Measurements from ENCODE around the gene ABCA1.

Gene ABCA1

DNA sequence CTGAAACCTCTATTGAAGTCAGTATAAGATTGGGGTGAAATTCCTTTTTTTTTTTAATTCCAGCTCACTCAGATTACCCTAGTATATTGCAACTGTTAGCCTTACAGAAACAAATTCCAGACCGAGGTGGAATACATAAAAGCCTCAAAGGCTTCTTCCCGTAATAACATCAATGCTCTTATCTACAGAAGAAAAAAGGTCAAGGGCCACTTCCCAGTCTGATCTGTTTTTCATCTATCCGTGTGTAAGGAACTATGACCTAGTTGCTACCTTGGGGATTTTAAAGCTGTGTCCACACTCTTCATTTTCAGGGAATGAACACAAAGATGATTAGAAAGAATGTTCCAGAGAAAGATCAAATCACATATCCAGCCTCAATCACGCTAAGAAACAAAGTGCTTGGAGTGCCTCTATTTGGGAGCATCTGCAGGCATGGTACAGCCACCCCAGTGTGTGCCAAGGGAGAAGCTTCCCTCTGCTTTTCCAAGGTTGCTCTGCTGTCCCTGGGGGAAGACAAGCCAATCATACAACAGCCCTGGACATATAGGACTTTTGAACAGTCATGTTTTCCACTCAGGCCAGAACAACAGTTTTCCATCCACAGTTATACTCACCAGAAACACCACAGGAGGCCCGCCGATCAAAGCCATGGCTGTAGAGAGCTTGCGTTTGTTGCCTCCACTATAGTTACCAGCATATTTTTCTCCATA lies 140.5 kb downstream of the ABCA1 start:
- no peak for DNase-seq (ENCODE audit: low spot score)
- TF ChIP-seq, protein P1, sequence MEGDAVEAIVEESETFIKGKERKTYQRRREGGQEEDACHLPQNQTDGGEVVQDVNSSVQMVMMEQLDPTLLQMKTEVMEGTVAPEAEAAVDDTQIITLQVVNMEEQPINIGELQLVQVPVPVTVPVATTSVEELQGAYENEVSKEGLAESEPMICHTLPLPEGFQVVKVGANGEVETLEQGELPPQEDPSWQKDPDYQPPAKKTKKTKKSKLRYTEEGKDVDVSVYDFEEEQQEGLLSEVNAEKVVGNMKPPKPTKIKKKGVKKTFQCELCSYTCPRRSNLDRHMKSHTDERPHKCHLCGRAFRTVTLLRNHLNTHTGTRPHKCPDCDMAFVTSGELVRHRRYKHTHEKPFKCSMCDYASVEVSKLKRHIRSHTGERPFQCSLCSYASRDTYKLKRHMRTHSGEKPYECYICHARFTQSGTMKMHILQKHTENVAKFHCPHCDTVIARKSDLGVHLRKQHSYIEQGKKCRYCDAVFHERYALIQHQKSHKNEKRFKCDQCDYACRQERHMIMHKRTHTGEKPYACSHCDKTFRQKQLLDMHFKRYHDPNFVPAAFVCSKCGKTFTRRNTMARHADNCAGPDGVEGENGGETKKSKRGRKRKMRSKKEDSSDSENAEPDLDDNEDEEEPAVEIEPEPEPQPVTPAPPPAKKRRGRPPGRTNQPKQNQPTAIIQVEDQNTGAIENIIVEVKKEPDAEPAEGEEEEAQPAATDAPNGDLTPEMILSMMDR (IDR thresholded peaks at IDR 0.05; ENCODE audit: borderline replicate concordance, control extremely low read depth, extremely low read depth, insufficient read depth, missing control alignments) = no peak
- in situ Hi-C loops (cut with MboI; ENCODE audit: low sequenced_read_pairs, unreplicated experiment) = loop anchor here (10.0 to 25.0 kb wide), 2 partner anchors 367 to 625 kb away; no protein-coding TSS in a partner anchor

DNA sequence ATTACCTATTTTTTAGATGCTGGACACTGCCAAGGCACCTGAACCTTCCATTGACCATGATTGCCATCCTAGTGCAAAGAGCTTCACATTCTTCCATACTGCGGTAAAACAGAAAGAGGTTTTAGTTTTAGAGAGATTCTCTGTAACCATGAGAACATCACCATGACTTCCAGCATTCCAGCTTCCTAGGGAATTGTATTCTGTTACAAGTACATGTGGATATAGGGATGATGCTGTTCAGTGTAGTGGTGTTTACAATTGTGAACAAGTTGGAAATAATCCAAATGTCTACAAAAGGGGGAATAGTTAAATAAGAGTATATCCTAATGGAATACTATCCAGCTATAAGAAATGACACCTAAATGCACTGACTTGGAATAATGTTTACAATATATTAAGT lies 141.7 kb downstream of the ABCA1 start:
- TF ChIP-seq, protein P1 (IDR thresholded peaks at IDR 0.05; ENCODE audit: borderline replicate concordance, control extremely low read depth, extremely low read depth, insufficient read depth, missing control alignments) = no peak
- in situ Hi-C loops (cut with MboI; ENCODE audit: low sequenced_read_pairs, unreplicated experiment) = loop anchor here (10.0 to 25.0 kb wide), 2 partner anchors 369 to 626 kb away; no protein-coding TSS in a partner anchor
- no peak for DNase-seq (ENCODE audit: low spot score)

GRCh38 chr9:104784098-104784497 lies 143.9 kb downstream of the ABCA1 start:
- peak; percentile 27 for DNase-seq (ENCODE audit: low spot score)
- in situ Hi-C loops (cut with MboI; ENCODE audit: low sequenced_read_pairs, unreplicated experiment) = loop anchor here (10.0 to 25.0 kb wide), 2 partner anchors 371 to 628 kb away; no protein-coding TSS in a partner anchor
- TF ChIP-seq, protein P1 (IDR thresholded peaks at IDR 0.05; ENCODE audit: borderline replicate concordance, control extremely low read depth, extremely low read depth, insufficient read depth, missing control alignments) = no peak

- no peak for DNase-seq (ENCODE audit: low spot score)
- TF ChIP-seq, protein P1 (IDR thresholded peaks at IDR 0.05; ENCODE audit: borderline replicate concordance, control extremely low read depth, extremely low read depth, insufficient read depth, missing control alignments) = no peak
- in situ Hi-C loops (cut with MboI; ENCODE audit: low sequenced_read_pairs, unreplicated experiment) = loop anchor here (10.0 to 25.0 kb wide), 2 partner anchors 371 to 629 kb away; no protein-coding TSS in a partner anchor
These were observed 144.4 kb downstream of the ABCA1 start for GRCh38 chr9:104783588-104783987.

DNA sequence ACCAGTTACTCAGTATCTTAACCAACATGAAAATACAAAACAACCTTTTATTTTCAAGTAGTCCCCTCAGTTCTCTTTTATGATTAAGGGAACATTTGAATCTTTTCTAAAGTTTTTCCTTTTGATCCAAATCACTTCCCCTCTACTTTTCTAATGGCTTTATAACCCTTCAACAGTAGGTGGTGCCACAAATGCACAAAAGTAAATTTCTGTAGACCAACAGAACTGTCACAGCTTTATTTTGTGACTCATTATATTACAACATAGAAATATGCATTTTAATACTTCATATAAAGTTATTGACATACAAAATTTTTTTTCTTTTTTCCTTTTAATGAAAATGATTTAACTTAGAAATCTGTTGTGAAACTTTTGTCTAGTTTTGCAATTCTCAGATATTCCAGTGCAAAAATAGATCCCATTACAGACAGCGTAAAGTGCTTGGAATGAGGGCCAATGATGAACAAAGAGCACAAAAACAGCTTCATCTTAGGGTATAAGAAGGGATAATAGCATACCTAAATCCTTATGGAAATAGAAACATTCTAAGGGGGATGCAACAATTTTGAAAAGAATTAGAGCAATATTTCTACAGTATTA lies 147.1 kb downstream of the ABCA1 start:
- TF ChIP-seq, protein P1 (IDR thresholded peaks at IDR 0.05; ENCODE audit: borderline replicate concordance, control extremely low read depth, extremely low read depth, insufficient read depth, missing control alignments) = peak; percentile 47
- in situ Hi-C loops (cut with MboI; ENCODE audit: low sequenced_read_pairs, unreplicated experiment) = loop anchor here (10.0 to 25.0 kb wide), 2 partner anchors 374 to 631 kb away; no protein-coding TSS in a partner anchor
- peak; percentile 14 for DNase-seq (ENCODE audit: low spot score)

DNA sequence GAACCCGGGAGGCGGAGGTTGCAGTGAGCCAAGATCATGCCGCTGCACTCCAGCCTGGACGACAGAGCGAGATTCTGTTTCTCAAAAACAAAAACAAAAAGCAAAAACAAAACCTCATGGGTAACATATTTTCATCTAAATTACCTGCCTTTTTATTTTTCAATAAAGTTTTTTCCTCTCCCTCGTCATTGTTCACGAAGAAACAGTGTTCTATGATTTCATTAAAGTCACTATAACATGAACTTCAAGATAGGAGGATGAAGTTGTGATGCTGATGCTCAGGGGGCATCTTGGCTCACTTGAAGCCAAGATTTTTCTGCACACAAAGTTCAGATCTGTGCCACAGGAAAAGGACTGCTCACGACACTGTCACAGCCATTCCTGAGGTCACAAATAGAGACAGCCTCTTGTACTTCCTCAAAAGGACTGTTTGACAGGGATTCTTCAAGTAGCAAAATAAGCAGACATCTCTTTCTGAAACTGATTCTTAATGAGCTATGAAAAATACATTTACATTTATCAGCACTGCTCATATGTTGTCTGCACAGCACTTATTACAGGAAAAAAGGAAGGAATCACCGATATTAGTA lies 147.9 kb downstream of the ABCA1 start:
- in situ Hi-C loops (cut with MboI; ENCODE audit: low sequenced_read_pairs, unreplicated experiment) = loop anchor here (10.0 to 25.0 kb wide), 2 partner anchors 375 to 632 kb away; no protein-coding TSS in a partner anchor
- TF ChIP-seq, protein P1 (IDR thresholded peaks at IDR 0.05; ENCODE audit: borderline replicate concordance, control extremely low read depth, extremely low read depth, insufficient read depth, missing control alignments) = no peak

More for the DNA sequence above, 147.9 kb downstream of the ABCA1 start:
- DNase-seq (ENCODE audit: low spot score) = no peak
